HG02798 (cell line): ENCODE data around the gene PKNOX2.

ENCODE experiments used
- ATAC-seq: cut with Tn5 transposase; IDR thresholded peaks from one replicate; pipeline ENCODE4 v1.9.1; 2021; ENCODE audit warnings: mild to moderate bottlenecking; ENCODE audit not compliant: unreplicated experiment, poor library complexity

The PKNOX2 gene

GRCh38 chr11:125275905-125276618 is 111.5 kb downstream of the PKNOX2 start:
- no peak for ATAC-seq

GRCh38 chr11:125276619-125276976 is 112.0 kb downstream of the PKNOX2 start:
- ATAC-seq, result no peak

- ATAC-seq, result no peak
These were observed 115.3 kb downstream of the PKNOX2 start for GRCh38 chr11:125279676-125280418.

GRCh38 chr11:125280646-125281045 is 116.1 kb downstream of the PKNOX2 start:
- no peak for ATAC-seq

GRCh38 chr11:125281831-125282595 is 117.5 kb downstream of the PKNOX2 start:
- no peak for ATAC-seq

- no peak for ATAC-seq
These were observed 118.0 kb downstream of the PKNOX2 start for GRCh38 chr11:125282596-125282914.

GRCh38 chr11:125284245-125284850 is 119.8 kb downstream of the PKNOX2 start:
- no peak for ATAC-seq

GRCh38 chr11:125285844-125286243 is 121.3 kb downstream of the PKNOX2 start:
- ATAC-seq, result no peak

GRCh38 chr11:125286486-125286885 is 121.9 kb downstream of the PKNOX2 start:
- no peak for ATAC-seq

GRCh38 chr11:125287491-125288210 is 123.1 kb downstream of the PKNOX2 start:
- no peak for ATAC-seq

GRCh38 chr11:125289419-125290098 is 125.0 kb downstream of the PKNOX2 start:
- ATAC-seq, result no peak

- no peak for ATAC-seq
These were observed 125.7 kb downstream of the PKNOX2 start for GRCh38 chr11:125290263-125290662.

- ATAC-seq, result no peak
These were observed 127.5 kb downstream of the PKNOX2 start for GRCh38 chr11:125292100-125292499.

GRCh38 chr11:125293596-125293995 is 129.0 kb downstream of the PKNOX2 start:
- ATAC-seq, result no peak

GRCh38 chr11:125295931-125296330 is 131.4 kb downstream of the PKNOX2 start:
- no peak for ATAC-seq

- ATAC-seq, result no peak
These were observed 132.9 kb downstream of the PKNOX2 start for GRCh38 chr11:125297346-125297915.

GRCh38 chr11:125299061-125299615 is 134.6 kb downstream of the PKNOX2 start:
- no peak for ATAC-seq

- no peak for ATAC-seq
These were observed 135.3 kb downstream of the PKNOX2 start for GRCh38 chr11:125299821-125300220.

- no peak for ATAC-seq
These were observed 136.3 kb downstream of the PKNOX2 start for GRCh38 chr11:125300791-125301218.
